GM12878 (cell line): Measurements from ENCODE around the gene NFKB2. TPM values are rescaled to one million over a fixed set of nuclear protein-coding genes. Genes with fewer than 3 reads are reported as not detected.

Experiments used
- ATAC-seq: fragments of 200-7000 bp; cut with Tn5 transposase; 3 replicates; pipeline ENCODE4 v1.9.1; 2020; ENCODE audit warnings: mild to moderate bottlenecking, moderate library complexity
- BruUV-seq: library from RNA; stranded (reverse); fragments of 400-500 nt; replicated peaks from 2 replicates; lab custom pipeline; 2021; lab: Mats Ljungman, UMichigan
- CTCF ChIA-PET: fragments of 300-600 bp; sonication (Branson Sonifier 250); formaldehyde crosslinking; extraction: SDS; loops from one replicate; lab custom pipeline; 2021; ENCODE audit warnings: inconsistent platforms; lab: Yijun Ruan, JAX
- POLR2A ChIA-PET: fragments of 350-600 bp; formaldehyde crosslinking; extraction: SDS; loops from one replicate; lab custom pipeline; 2021; ENCODE audit warnings: inconsistent platforms; lab: Charles Lee
- RAD21 ChIA-PET: fragments of 300-600 bp; sonication (Branson Sonifier 250); formaldehyde crosslinking; loops from one replicate; lab custom pipeline; 2023; ENCODE audit warnings: antibody characterized with exemption; ENCODE audit not compliant: unreplicated experiment; lab: Charles Lee
- SMC1A ChIA-PET: fragments of 300-600 bp; sonication (Branson Sonifier 250); formaldehyde crosslinking; loops from one replicate; lab custom pipeline; 2023; ENCODE audit not compliant: unreplicated experiment, uncharacterized antibody; lab: Charles Lee
- DNase-seq: peaks from one replicate; pipeline ENCODE4 v3.0.0-alpha.2; 2011; ENCODE audit warnings: low read depth, low spot score
- FAIRE-seq: peaks from 3 replicates; lab custom pipeline; 2011; peaks lifted over from hg19 to GRCh38; lab: Jason Lieb, UNC
- H2AFZ ChIP-seq: 2 replicates; pipeline ENCODE4 v1.6.0; 2011; ENCODE audit warnings: low read depth, low read length, control low read depth; ENCODE audit not compliant: control insufficient read depth
- H3K27ac ChIP-seq: 2 replicates; pipeline ENCODE4 v1.5.1; 2011; ENCODE audit warnings: control low read depth; ENCODE audit not compliant: control insufficient read depth, insufficient read depth
- H3K27me3 ChIP-seq, 2 experiments: replicated peaks in 1 of 2; 2 replicates each; pipeline versions ENCODE4 v1.6.0 to v1.6.1; 2011; ENCODE audit warnings: low read length in 1 of 2; ENCODE audit not compliant: control insufficient read depth in 2 of 2, insufficient read depth in 2 of 2
- H3K36me3 ChIP-seq, 2 experiments: 2 replicates each; pipeline ENCODE4 v1.5.1; 2011; ENCODE audit warnings: low read length in 1 of 2; ENCODE audit not compliant: control insufficient read depth in 2 of 2, insufficient read depth in 2 of 2
- H3K4me1 ChIP-seq: 2 replicates; pipeline ENCODE4 v1.6.1; 2011; ENCODE audit warnings: mild to moderate bottlenecking, low read length, moderate library complexity, mixed read lengths; ENCODE audit not compliant: control insufficient read depth, insufficient read depth
- H3K4me2 ChIP-seq: 2 replicates; pipeline ENCODE4 v1.6.0; 2011; ENCODE audit warnings: control low read depth; ENCODE audit not compliant: control insufficient read depth, insufficient read depth
- H3K4me3 ChIP-seq: fragments of 200-600 bp; sonication (generic); 2 replicates; pipeline ENCODE4 v1.5.1; 2016
- H3K79me2 ChIP-seq: 2 replicates; pipeline ENCODE4 v1.6.0; 2011; ENCODE audit warnings: low read length; ENCODE audit not compliant: control insufficient read depth, insufficient read depth
- H3K9ac ChIP-seq: 2 replicates; pipeline ENCODE4 v1.8.0; 2011; ENCODE audit warnings: low read length, control low read depth, mixed read lengths; ENCODE audit not compliant: control insufficient read depth, insufficient read depth
- H3K9me3 ChIP-seq: replicated peaks from 3 replicates; pipeline ENCODE4 v1.5.1; 2011; ENCODE audit warnings: mild to moderate bottlenecking, low read length; ENCODE audit not compliant: control insufficient read depth, insufficient read depth
- H4K20me1 ChIP-seq: 2 replicates; pipeline ENCODE4 v1.6.0; 2011; ENCODE audit not compliant: control insufficient read depth, insufficient read depth
- BMI1 ChIP-seq: fragments of 450-650 bp; IDR thresholded peaks from 2 replicates; pipeline ENCODE4 v1.6.1; 2016; ENCODE audit warnings: mild to moderate bottlenecking, moderate library complexity, borderline replicate concordance
- CEBPB ChIP-seq, 2 experiments: fragments of 150-350 bp in 1 of 2; IDR thresholded peaks; 2 replicates each; pipeline ENCODE4 v1.6.1; 2012 to 2014; ENCODE audit warnings: low read depth in 2 of 2, low read length in 2 of 2, borderline replicate concordance in 1 of 2, inconsistent platforms in 1 of 2
- CUX1 ChIP-seq: IDR thresholded peaks from 2 replicates; pipeline ENCODE4 v1.6.1; 2012; ENCODE audit warnings: improper control_type of control experiment, low read depth, low read length; ENCODE audit not compliant: insufficient replicate concordance
- DPF2 ChIP-seq: fragments of 450-650 bp; IDR thresholded peaks from 2 replicates; pipeline ENCODE4 v1.6.1; 2017; ENCODE audit warnings: mild to moderate bottlenecking
- HDGF ChIP-seq: fragments of 450-650 bp; IDR thresholded peaks from 2 replicates; pipeline ENCODE4 v1.6.1; 2016; ENCODE audit warnings: antibody characterized with exemption
- KLF5 ChIP-seq: fragments of 450-650 bp; IDR thresholded peaks from 2 replicates; pipeline ENCODE4 v1.6.1; 2014; ENCODE audit warnings: mild to moderate bottlenecking; ENCODE audit not compliant: partially characterized antibody
- MXI1 ChIP-seq: fragments of 150-350 bp; IDR thresholded peaks from 2 replicates; pipeline ENCODE4 v1.6.1; 2011; ENCODE audit warnings: low read depth, mild to moderate bottlenecking, inconsistent platforms, low read length, improper control_type of control experiment
- WGBS: methylation state at CpG from one replicate; pipeline ENCODE4 v1.1.6; 2016; ENCODE audit warnings: low lambda C conversion rate; ENCODE audit not compliant: insufficient replicate concordance, insufficient coverage; ENCODE audit errors: missing lambda C conversion rate; 5-methylcytosine and 5-hydroxymethylcytosine counted together
- in situ Hi-C: fragments of 300-500 bp; cut with MboI; formaldehyde crosslinking; loops from 9 replicates; pipeline ENCODE4 v1.14.3; 2018; ENCODE audit warnings: mixed read lengths
- intact Hi-C: fragments of 100-400 bp; cut with micrococcal nuclease; formaldehyde crosslinking; loops from one replicate; pipeline ENCODE4 v1.14.2; 2022; ENCODE audit not compliant: unreplicated experiment
- polyA plus RNA-seq, 11 experiments: library from polyadenylated mRNA; depleted of rRNA in 4 of 11; unstranded in 6 of 11; stranded (reverse) in 5 of 11; fragments of >200 nt; fragmentation: Nextera tagmentation in 4 of 11; fragmentation: Illumina TruSeq in 1 of 11; extraction: Ambion mirVana in 4 of 11; extraction: Trizol in 1 of 11; gene quantifications; 1 replicate in 1 of 11; 2 replicates in 10 of 11; pipeline versions ENCODE4 v1.2.1 to v1.2.3, GENCODE V29; 2011 to 2016; ENCODE audit warnings: inconsistent platforms in 2 of 11, missing spikeins in 2 of 11, low read depth in 1 of 11
- total RNA-seq, 4 experiments: library from RNA; depleted of rRNA in 3 of 4; stranded (reverse); fragments of >200 nt in 3 of 4; fragmentation: Illumina TruSeq in 1 of 4; extraction: Trizol in 1 of 4; gene quantifications; 2 replicates each; pipeline versions ENCODE4 v1.2.1 to v1.2.3, GENCODE V29; 2013 to 2021
- TF ChIP-seq, protein P1 (sequence below): IDR thresholded peaks from 2 replicates; pipeline ENCODE4 v1.6.1; 2012; ENCODE audit warnings: low read depth, low read length, improper control_type of control experiment

Gene NFKB2
- total and polyA plus RNA-seq, 10 of the 15 experiments (the other 5 are each of a cell fraction or from before 2014, with no cell fraction given): 0.56 to 144 (median 49.4) TPM

DNA sequence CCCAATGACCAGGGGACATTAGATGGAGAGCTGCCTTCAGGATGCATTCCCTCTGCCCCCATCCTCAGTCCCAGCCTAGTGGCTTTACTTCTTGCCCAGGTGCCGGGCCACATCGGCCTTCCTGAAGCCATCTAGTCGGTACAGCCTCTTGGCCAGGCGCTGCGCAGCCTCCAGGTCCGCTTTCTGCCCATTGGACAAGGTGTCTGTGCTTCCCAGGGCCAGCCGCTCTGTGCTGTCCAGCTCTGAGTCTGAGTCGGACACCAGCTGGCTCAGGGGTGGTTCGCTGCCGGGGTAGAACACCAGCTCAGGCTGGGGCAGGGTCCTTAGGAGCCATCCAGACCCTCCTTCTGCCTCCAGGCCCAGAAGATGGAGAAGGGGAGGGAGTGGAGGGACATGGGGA lies 16.8 kb downstream of the NFKB2 start:
- no TSS peak for BruUV-seq
- CTCF ChIA-PET: interaction anchor here (0.8 to 1.7 kb wide), 3 partner anchors 9 to 67 kb away, joined by 3 to 4 read pairs (median 3); no protein-coding TSS in a partner anchor
- H2AFZ ChIP-seq: no peak overlapping the region
- no peak for FAIRE-seq
- no peak overlapping the region for H3K9ac ChIP-seq
- H3K4me2 ChIP-seq: no peak overlapping the region
- no peaks in the 10 kb centered on the region for H3K9me3 ChIP-seq
- POLR2A ChIA-PET: interaction anchor here (0.6 to 2.1 kb wide), 3 partner anchors 9 to 26 kb away, joined by 3 to 9 read pairs (median 3); partner anchors contain the start of gene NFKB2
- SMC1A ChIA-PET: interaction anchor here (1.4 kb wide), 1 partner anchor 8 kb away, joined by 5 read pairs; the partner anchor contains the start of gene FBXL15
- no peak overlapping the region for H3K4me3 ChIP-seq
- 64% methylated on average over 10 of the region's 10 CpGs for WGBS
- H3K36me3 ChIP-seq: no peaks in the 10 kb centered on the region
- H3K79me2 ChIP-seq: no peaks in the 10 kb centered on the region
- intact Hi-C loops (no loop called here), in situ Hi-C loops (no loop called here)
- H3K27me3 ChIP-seq: peaks cover 17 to 21% of the 10 kb centered on the region in 2 experiments
- no peak for ATAC-seq
- H3K4me1 ChIP-seq: peaks cover 9% of the 10 kb centered on the region
- H4K20me1 ChIP-seq: peaks cover 5% of the 10 kb centered on the region; the same call in 1 of the 2 replicates
- H3K27ac ChIP-seq: no peak overlapping the region
- DNase-seq: no peak
- RAD21 ChIA-PET: interaction anchor here (0.5 to 1.1 kb wide), 2 partner anchors 39 to 334 kb away, joined by 3 to 6 read pairs; partner anchors contain the start of gene C10orf95
- no peak for TF ChIP-seq CEBPB (IDR thresholded peaks at IDR 0.05; ENCODE audit: borderline replicate concordance in 1 of 2, low read depth in 2 of 2, low read length in 2 of 2)
- TF ChIP-seq KLF5: no peak
- TF ChIP-seq HDGF: no peak
- TF ChIP-seq, protein P1, sequence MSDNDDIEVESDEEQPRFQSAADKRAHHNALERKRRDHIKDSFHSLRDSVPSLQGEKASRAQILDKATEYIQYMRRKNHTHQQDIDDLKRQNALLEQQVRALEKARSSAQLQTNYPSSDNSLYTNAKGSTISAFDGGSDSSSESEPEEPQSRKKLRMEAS: no peak

GRCh38 chr10:102413053-102413705 lies 17.7 kb downstream of the NFKB2 start:
- no peak overlapping the region for H2AFZ ChIP-seq
- ChIA-PET CTCF (interaction anchor here (0.7 to 1.7 kb wide), 3 partner anchors 10 to 183 kb away, joined by 3 to 4 read pairs (median 4); no protein-coding TSS in a partner anchor), POLR2A (interaction anchor here (0.6 to 2.1 kb wide), 6 partner anchors 10 to 52 kb away, joined by 3 to 9 read pairs (median 3); partner anchors contain the start of gene NFKB2), SMC1A (no interaction called here), RAD21 (no interaction called here)
- H4K20me1 ChIP-seq: peaks cover 5% of the 10 kb centered on the region; the same call in 1 of the 2 replicates
- H3K4me1 ChIP-seq: peaks cover 9% of the 10 kb centered on the region
- H3K4me2 ChIP-seq: peak overlapping the region; percentile 33; the same call in 1 of the 2 replicates
- no peaks in the 10 kb centered on the region for H3K9me3 ChIP-seq
- ATAC-seq: peak; percentile 58
- BruUV-seq: no TSS peak
- no peak for DNase-seq
- H3K27me3 ChIP-seq: peaks cover 17 to 19% of the 10 kb centered on the region in 2 experiments
- FAIRE-seq: no peak
- H3K79me2 ChIP-seq: no peaks in the 10 kb centered on the region
- no peaks in the 10 kb centered on the region for H3K36me3 ChIP-seq
- in situ Hi-C loops: no loop called here
- WGBS: 2% methylated on average over 5 of the region's 5 CpGs
- H3K4me3 ChIP-seq: no peak overlapping the region
- no peak overlapping the region for H3K9ac ChIP-seq
- intact Hi-C loops: no loop called here
- H3K27ac ChIP-seq: no peak overlapping the region
- TF ChIP-seq BMI1 (peak; percentile 99), CUX1 (no peak), MXI1 (peak; percentile 79), DPF2 (no peak)
